DMS114 treated with DMSO at 0.1 percent for 48 hours (cell line): ENCODE data around the gene SNX25.
A peak's percentile ranks its signal among the peaks of the same experiment; 100 is the strongest.
"Not testable (repeated sequence)": the region's sequence is repeated elsewhere in the genome, so short reads cannot be mapped to it uniquely, and the experiment has no call there.

Source experiments
- DNase-seq: peaks from one replicate; lab custom pipeline; 2025; ENCODE audit not compliant: unreplicated experiment; lab: John Stamatoyannopoulos, UW

SNX25 gene

GRCh38 chr4:185209031-185209851, at the start of gene SNX25:
Gene SNX25, plus strand, starts transcription at chr4:185209598. Its CDS starts 229 bp downstream, at chr4:185209827.
- peak; percentile 17 for DNase-seq

- DNase-seq: no peak
Measured at GRCh38 chr4:185165605-185166063, 43.8 kb upstream of the SNX25 start.

- no peak for DNase-seq
Measured at GRCh38 chr4:185167234-185167633, 42.2 kb upstream of the SNX25 start.

- no peak for DNase-seq
Measured at GRCh38 chr4:185171373-185172071, 37.9 kb upstream of the SNX25 start.

- DNase-seq: no peak
Measured at GRCh38 chr4:185179488-185179887, 29.9 kb upstream of the SNX25 start.

- DNase-seq: no peak
Measured at GRCh38 chr4:185182239-185182638, 27.2 kb upstream of the SNX25 start.

- DNase-seq: peak; percentile 65
Measured at GRCh38 chr4:185183622-185184281, 25.6 kb upstream of the SNX25 start.

- no peak for DNase-seq
Measured at GRCh38 chr4:185186769-185187168, 22.6 kb upstream of the SNX25 start.

- DNase-seq: no peak
Measured at GRCh38 chr4:185189606-185190305, 19.6 kb upstream of the SNX25 start.

GRCh38 chr4:185190306-185190856, 19.0 kb upstream of the SNX25 start:
- DNase-seq: no peak

GRCh38 chr4:185192059-185192458, 17.3 kb upstream of the SNX25 start:
- DNase-seq: no peak

- no peak for DNase-seq
Measured at GRCh38 chr4:185194924-185195888, 14.2 kb upstream of the SNX25 start.

GRCh38 chr4:185196437-185196836, 13.0 kb upstream of the SNX25 start:
- DNase-seq: no peak

GRCh38 chr4:185198189-185198588, 11.2 kb upstream of the SNX25 start:
- not testable (repeated sequence) for DNase-seq

- DNase-seq: no peak
Measured at GRCh38 chr4:185201977-185202962, 7.1 kb upstream of the SNX25 start.

GRCh38 chr4:185202984-185203485, 6.4 kb upstream of the SNX25 start:
- DNase-seq: no peak

GRCh38 chr4:185203486-185204237, 5.7 kb upstream of the SNX25 start, which contains the start of gene CFAP97:
Gene CFAP97, minus strand, starts transcription at chr4:185204000. Its CDS starts 12,804 bp downstream, at chr4:185191196.
- peak; percentile 82 for DNase-seq
